Measurements from ENCODE around the gene IGF2.

The IGF2 gene

DNA sequence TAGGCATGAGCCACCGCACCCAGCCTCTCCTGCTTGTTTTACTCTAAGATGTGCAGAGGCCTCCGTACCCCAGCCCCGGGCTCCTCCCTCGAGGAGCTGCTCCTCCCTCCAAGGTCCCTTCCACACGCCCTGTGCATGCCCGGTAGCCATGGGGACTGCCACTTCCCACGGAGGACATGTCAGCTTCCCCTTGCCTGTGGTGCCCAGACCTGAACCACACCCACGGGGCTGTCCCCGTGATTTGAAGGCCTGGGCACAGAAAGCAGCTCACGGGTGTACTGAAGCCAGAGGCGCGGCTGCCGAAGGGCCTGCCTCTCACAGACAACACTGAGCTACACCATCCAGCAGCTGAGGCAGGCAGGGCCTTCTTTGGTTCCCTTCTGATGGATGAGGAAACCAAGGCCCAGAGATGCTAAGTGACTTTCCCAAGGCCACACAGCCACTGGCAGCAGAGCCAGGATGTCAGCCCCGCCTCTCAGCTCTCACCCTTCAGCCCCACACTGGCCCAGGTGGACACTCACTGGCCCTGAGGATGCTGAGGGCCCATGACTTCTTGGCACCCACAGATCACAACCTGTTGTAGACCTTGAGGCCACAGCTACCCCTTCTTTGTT lies 14.5 kb upstream of the IGF2 start:
- DNase-seq (ENCODE audit: low read depth): no peak

DNA sequence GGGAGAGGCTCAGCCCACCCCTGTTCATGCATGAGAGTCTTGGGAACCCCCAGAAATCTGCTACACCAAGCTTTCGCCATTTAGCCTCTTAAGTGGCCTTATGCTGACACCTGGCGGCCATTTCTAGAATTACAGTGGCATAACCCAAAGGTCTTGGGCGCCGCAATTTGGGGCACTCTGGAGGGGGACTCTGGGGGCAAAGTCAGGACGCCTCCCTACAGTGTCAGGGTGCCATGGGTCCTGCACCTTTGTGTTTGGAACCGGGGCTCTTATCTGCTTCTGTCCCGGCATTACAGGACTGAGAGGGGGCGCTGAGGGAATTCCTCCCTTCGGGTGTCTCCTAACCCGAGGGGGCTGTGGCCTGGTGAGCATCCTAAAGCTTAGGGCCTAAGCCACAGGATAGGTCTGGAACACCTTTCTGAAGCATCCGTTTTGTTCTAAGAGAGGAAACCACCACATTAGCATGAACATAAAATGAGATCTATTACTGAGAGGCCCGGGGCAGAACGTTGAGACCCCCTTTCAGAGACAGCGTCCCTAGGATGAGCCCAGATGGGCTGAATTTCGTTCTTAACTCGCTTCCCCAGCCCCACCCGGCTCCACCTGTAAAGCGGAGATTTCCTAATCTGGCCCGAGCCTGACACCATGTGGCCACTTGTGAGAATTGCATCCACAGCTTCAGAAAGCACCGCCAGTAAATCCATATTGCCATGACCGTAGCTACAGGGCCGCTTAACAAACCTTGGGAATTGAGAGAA lies 12.5 kb upstream of the IGF2 start:
- DNase-seq (ENCODE audit: low read depth): peak; percentile 68

DNA sequence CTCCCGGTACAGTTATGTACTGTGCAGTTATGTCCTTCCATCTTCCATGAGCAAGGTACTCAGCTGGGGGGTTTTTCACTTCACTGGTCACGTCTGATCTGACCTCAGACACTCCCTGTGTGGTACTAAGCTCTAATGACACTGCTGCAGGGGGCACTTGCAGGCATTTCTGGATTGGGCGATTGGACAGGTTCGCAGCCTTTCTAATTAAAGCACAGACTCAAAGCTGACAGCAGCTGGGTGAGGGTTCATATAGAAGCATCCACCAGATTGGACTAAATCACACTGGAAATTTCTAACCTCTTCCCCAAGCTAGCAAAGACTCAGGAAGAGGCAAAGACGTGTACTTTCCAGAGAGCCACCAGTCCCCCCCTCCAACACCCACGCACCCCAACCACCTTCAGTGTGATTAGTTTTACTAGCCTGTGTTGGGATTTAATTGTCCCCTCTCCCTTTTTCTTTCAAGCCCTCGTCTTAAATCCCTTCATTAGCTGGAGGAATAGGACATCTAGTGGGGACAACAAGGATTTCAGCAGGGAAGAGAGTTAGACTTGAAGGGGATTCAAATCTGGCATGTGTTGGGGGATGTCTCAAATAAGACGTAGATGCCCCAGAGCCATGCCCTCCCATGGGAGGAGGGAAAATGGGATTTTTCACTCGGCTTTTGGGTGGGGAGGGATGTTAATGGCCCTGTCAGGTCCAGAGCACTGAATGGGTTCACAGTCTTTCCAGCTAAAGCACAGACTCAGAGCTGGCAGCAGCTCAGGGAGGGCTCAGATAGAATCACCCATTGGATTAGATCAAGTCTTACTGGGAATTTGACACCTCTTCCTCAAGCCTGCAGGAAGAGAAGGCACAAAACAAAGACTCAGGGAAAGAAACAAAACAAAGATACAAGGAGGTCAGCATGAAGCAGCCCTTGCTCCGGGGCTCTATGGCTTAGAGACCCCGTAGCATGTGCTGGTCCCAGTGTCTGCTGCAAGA lies 11.0 kb upstream of the IGF2 start:
- no peak for DNase-seq (ENCODE audit: low read depth)

DNA sequence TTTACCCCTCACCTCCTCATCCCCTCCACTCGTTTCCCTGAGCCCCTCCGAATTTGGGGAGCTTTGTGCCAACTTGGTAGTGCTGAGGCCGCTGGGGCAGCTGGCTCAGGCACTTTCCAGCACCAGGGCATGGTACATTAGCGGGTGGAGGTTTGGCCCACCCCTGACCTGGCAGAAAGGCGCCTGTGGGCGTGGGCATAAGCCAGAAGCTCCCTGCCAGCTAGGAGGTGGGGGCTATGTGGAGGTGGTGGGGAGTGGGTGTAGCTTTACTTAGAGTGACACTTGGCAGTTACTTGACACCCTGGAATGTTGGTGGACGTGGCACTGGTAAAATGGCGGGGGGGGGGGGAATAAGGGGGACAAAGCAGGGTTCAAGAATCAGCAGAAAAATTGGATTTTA lies 10.3 kb upstream of the IGF2 start:
- no peak for DNase-seq (ENCODE audit: low read depth)

DNA sequence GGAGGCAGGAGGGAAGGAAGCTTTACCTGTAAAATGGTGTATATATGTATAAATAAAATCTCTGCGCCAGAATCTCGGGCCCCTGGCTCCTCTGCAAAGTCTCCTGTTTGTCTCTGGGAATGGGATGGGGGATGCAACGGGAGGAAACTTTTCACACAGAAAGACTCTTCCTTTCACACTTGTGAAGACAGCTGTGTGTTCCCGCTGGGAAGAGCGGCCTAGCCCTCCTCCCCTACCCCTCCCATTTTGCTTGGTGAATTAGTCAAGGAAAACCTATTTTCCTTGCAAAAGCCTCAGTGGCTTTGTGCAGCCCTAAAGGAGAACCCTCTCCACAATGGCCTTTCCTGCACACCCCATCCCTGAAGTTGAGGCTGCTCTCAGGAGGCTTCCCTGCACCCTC lies 9.4 kb upstream of the IGF2 start:
- no peak for DNase-seq (ENCODE audit: low read depth)

DNA sequence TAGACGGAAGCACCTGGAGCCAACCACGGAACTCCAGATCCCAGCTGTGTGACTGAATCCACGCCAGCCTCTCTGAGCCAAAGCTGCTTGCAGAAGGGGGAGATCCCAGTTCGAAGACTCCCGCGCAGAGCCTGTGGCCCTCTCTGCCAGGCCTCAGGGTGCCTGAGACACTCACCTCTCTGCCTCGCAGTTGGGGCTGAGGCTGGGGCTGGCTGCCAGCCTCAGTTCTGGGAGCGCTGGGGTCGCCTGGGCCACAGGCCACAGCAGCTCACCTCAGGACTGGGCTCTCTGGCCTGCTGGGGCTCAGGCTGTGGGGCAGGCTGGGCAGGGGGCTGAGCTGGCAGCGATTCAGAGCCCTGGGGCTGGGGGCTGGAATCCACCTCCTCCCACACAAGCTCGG lies 8.2 kb upstream of the IGF2 start:
- DNase-seq (ENCODE audit: low read depth): no peak

DNA sequence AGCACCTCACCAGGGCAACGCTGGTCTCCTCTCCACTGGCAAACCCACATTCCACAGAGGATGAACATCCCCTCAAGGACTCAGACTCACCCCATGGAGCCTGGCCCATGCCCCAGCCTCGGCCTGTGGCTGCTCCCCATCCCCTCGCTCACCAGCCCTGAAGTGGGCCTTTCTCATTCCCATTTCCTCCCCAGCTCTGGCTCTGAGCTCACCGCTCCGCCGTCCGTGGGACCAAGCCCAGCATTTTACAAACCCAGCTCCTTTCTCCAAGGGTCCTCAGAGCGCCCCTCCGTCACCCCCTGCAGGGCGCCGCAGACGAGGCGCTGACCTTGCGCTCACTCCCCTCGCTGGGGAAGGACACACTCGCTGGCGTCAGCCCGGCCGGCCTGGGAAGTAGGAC lies 6.9 kb upstream of the IGF2 start:
- DNase-seq (ENCODE audit: low read depth): no peak

DNA sequence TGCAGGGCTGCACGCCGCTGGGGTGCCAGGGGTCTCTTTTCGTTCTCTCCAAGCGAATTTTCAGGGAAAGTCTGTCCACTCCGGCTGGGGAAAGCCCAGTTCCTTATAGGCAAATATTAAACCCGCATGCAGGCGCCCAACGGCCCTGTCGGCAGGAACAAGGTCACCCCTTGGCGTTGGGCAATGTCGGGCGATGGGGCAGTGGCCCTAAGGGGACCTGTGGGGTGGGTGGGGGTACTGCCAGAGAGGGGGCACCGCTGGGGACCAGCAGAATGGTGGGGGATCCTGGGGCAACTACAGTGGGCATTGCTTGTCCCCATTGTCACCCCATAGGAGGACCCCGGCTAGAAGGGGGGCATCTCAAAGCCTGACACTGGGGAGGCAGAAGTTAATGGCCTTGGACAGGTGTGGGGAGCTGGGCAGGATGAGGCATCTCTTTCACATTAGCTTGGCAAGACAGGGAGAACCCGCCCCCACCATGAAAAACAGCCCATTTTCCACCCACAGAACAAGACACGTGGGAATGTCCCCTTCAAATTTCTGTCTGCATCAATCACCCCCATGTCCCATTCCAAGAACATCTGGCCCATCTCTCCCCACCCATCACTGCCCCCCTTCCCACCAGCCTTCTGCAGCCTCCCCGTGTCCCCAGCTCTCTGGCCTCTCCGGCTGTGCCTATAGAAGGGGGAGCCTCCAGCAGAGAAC lies 5.5 kb upstream of the IGF2 start:
- no peak for DNase-seq (ENCODE audit: low read depth)

DNA sequence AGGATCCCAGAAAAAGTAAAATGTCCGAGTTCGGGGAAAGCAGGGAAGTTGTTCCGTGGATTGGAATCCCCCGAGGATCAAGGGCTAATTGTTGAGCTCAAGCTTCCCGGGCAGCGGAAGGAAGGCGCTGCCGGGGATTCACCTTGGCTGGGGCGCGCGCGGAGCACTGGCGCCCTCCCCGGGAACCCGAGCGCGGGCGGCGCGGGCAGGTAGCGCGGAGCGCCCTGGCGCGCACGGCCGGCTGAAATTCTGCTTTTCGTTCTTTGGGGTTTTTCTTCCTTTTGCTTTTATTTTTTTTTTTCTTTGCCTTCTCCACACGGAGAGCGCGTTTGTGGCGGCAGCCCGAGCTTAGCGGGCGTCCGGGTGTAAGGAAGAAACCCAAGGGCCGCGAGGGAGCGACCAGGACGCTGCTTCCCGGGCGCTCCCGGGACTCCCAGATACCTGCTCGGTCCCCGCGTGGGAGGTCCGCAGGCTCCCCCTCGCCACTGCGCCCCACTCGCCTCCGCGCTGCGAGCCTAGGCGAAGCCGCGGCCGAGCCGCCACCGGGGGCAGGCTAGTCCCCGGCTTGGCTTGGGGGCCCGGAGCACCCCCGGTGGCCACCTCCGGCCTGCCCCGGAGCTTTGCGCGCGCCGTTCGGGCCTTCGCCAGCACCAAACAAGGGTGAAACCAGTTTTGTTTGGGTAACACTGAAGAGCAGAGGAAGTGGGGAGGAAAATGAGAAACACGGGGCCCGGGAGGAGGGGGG lies 4.8 kb upstream of the IGF2 start:
- DNase-seq (ENCODE audit: low read depth): no peak

DNA sequence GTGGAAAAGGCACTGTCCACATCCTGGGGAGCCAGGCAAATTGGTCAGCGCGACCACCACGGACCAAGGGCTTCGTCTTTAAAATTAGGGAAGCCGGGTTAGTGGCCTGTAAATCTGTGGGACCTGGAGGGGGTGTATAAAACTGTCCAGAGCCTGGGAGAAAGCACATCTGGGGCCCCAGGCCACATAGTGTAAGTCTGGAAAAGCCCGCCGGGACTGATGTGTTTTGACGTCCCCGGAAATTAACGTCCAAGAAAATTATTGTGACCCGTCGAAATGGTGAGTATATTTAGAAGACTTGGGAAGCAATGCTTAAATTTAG lies 4.2 kb upstream of the IGF2 start:
- DNase-seq (ENCODE audit: low read depth): no peak

DNA sequence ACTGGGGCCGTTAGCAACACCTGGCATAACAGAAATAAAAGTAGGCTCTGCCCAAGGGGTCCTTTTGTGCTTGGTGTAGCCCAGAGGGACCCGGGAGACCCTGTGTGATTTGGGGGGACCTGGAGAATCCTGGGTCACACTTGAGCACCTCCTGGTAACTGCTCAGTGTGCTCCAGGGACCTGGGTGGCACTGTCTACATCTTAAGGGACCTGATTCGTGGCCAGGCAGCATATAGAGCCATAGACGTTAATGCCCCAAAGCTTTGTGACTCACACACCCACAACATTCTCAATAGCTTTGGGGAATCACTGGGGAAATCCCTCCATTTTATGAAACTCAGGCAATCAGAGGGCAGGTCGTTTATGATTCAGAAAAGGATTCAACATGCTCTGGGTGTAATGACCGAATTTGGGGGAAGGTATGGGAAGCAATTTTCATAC lies 3.6 kb upstream of the IGF2 start:
- DNase-seq (ENCODE audit: low read depth): no peak

DNA sequence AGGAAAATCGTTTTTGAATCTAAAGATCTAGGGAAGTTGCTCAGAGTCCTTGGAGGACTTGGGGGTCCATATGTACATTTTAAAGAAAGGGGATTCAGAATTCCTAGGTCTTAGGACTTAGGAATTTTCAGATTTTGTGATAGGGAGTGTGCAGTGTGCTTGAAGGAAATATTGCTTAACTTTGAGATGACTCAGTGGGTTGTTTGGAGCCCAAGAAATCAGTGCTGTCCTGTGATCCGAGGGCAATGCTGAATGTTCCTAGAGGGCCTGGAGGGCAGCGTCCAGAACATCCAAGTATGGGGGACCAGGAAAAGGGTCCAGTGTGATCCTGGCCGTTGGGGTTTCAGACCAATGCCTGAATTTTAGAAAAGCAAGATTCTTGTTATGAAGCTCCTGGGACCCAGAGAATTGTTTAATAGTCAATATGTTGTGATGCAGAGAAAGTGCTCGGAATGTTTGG lies 3.1 kb upstream of the IGF2 start:
- no peak for DNase-seq (ENCODE audit: low read depth)

DNA sequence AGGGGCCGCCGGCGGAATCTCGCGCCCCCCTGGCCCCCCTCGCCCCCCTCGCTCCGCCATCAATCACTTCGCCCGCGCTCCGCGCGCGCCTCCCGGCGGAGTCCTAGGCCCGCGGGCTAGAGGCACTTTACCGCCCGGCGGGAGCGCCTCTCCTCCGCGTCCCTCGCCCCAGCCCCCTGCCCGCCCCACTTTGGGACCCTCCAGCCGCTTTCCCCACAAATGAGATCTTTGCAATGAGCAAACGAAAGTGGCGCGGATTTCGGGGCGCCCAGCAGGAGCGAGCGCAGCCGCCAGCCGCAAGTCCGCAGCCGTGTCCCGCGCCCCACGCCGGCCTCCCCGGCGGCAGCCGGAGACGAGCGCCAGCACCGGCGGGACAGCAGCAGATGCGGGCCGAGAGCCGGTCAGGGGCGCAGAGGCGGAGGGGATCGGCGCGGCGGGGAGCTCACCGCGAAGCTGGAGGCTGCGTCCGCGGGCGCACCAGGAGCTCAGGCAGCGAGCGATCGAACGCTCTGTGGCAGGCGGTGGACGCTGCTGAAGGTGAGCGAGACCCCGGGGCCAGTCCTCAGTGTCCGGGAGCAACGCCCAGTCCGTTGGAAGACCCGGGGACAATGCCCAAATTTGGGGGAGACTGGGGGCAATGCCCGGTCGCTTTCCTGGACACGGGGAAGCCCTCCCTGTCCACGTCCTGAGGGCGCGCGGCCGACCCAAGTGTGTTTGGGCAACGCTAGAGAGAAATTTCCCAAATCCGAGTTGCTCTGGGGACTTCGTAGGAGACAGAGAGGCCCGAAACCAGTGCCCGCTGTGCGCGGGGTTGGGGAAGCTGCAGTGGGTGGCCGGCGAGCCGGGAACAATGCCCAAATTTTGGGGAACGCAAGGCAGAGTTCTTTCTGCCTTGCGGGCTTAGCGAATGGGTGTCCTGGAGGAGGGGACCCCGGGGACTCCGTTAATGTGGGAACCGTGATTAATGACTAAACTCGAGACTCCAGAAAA lies 1.5 kb upstream of the IGF2 start:
- no peak for DNase-seq (ENCODE audit: low read depth)

DNA sequence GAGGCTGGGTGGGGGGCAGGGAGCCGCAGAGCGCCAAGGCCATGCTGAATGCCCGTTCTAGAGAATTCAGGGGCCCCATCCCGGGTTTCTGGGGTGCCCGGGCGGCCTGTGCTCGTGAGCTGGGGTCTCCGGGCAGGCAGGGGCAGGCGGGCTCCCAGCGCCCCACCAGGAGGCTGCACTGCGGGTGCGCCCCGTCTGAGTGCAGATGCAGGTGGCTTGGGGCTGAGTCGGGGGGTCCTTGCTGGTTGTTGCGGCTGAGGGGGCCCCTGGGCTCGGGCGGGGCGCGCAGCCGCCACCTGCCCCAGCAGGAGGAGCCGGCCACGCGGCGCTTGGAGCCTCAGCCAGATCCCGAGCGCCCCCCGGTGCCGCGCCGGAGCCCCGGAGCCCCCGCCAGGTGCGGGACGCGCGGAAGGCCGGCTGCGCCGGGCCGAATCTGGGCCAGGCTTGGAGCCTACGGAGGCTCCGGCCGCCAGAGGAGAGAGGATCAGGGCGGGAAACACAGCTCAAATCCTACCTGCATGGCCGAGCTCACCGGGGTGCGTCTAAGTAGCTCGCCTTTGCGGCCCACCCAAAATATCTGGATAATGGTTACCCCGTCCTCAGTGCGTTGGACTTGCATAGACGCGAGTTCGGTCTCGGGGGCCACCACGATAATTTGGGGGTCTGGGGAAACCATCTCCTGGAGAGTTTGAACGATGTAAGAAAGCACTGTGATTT lies 590 bp upstream of the IGF2 start:
- no peak for DNase-seq (ENCODE audit: low read depth)

DNA sequence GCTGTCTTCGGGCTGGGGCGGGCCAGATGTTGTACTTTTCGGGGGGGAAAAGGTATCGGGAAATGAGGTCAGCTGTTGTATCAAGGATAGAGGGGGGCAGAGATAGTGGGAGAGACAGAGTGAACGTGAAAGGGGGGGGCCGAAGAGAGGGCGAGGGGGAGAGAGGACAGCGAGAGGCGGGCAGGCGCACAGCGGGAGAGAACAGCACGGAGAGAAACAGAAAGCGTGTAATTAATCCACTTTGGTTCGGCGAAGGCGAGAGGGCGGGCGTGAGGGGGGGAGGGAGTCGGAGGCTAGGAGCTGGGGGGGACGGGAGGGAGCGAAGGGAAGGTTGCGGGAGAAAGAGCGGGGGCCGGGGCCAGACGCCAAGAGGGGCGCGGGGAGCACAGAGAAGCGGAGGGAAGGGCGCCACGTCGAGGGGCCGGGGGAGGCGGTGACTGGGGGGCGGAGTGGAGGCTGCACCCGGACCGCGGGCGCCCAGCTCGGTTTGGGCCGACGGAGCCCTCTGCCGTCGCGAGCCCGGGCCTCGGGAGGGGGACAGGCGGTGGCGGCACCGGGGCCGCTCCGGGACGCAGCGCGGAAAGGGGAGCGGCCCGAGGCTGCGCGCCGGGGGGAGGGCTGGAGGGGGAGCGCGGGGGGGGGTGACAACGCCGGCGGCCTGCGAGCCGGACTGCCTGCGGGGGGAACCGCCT lies 612 bp downstream of the IGF2 start:
- DNase-seq (ENCODE audit: low read depth): no peak

DNA sequence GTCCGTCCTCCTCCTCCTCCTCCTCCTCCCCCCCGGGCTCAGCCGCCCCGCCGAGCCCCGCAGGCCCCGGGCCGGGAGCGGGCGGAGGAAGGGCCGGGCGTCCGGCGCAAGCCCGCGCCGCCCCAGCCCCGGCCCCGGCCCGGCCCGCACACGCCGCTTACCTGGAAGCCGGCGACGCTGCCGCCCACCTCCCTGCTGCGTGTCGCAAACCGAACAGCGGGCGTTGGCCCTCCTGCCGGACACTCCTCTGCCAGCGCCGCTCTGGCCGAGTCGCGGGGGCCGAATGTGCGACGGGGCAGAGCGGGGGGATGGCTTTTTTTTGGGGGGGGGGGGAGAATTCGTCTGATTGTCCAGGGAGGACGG lies 1.1 kb downstream of the IGF2 start:
- DNase-seq (ENCODE audit: low read depth): no peak

DNA sequence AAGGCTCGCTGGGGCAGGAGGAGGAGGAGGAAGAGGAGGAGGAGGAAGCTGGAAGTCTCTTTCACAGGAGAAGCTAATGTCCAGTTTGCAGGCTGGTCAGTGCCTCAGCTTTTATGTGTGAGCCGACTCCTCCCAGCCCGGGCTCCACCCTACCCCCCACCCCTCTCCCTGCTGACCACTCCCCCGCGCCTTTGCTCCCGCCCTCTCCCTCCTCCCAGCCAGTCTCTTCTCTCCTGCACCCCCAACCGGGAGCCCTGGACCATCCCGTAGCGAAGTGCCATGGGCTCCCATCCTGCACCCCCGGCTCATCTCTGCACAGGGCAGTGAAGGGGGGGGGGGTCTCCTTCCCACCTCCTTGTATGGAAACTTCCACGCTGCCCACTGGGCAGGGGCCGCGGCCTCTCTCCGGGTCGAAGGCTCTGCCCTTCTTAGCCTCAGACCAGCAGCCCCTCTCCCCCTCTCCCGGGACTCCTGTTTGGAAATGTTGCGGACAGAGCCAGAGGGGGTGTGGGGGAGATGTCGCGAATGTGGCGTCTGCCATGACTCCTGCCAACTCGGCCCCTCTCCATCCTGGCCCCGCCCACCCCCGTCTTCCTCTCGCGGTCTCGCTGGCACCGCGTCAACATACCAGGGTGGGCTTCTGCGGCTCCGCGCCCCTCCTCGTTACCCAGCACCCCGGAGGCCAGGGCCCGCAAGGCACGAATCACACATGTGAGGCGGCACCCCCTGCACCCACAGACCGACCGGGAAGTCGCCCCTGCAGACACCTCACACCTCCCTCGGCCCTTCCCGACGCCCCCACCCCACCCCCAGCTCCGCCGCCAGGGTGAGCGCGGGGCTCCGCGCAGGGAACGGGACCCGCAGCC lies 1.8 kb downstream of the IGF2 start:
- no peak for DNase-seq (ENCODE audit: low read depth)

DNA sequence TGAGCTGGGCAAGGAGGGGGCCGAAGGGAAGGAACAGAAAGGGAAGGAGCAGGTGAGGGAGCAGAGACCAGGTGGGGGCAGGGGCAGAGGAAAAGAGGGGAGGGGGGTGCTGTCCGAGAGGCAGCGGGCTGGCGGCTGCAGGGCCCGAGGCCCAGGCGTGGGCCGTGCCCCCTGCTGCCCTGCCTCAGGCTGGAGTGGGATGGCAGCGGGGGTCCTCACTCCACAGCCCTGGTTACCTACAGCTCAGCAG lies 2.3 kb downstream of the IGF2 start:
- no peak for DNase-seq (ENCODE audit: low read depth)

All from activated T-helper 9 cell treated with anti-CD3 and anti-CD28 coated beads, Interleukin-2, amount 50 U/mL, for 16 hours (primary cell).